ENCODE results near the gene AOPEP. TPM values are rescaled to one million over a fixed set of nuclear protein-coding genes. Genes with fewer than 3 reads are reported as not detected.

The AOPEP gene
- total RNA-seq, 1 experiment from 2014 or later, result 15.0 TPM

GRCh38 chr9:94882966-94883641, 156.6 kb downstream of the AOPEP start:
- Histone ChIP-seq H2AK5ac (ENCODE audit: insufficient read length, low read length) (no peak overlapping the region), H3K27me3 (ENCODE audit: insufficient read depth, low read length) (no peaks in the 10 kb centered on the region), H3K18ac (ENCODE audit: insufficient read length, low read depth, low read length) (no peak overlapping the region), H4K20me1 (ENCODE audit: control insufficient read depth, insufficient read depth, insufficient read length) (no peaks in the 10 kb centered on the region), H4K8ac (replicated peaks; ENCODE audit: insufficient read length, low read depth, low read length) (no peak overlapping the region), H2AFZ (ENCODE audit: low read length) (no peak overlapping the region), H2BK20ac (ENCODE audit: low read depth, low read length, poor library complexity, severe bottlenecking) (no peak overlapping the region), H3K23ac (ENCODE audit: insufficient read length, low read depth, low read length) (no peak overlapping the region), H3K27ac (ENCODE audit: insufficient read length, low read depth, low read length) (no peak overlapping the region), H3K79me1 (ENCODE audit: insufficient read depth, low read depth, low read length, poor library complexity, severe bottlenecking) (no peaks in the 10 kb centered on the region), H4K91ac (ENCODE audit: insufficient read length, low read depth, low read length) (no peak overlapping the region), H3K4ac (ENCODE audit: low read depth, low read length) (no peak overlapping the region), H3K56ac (ENCODE audit: insufficient read length, low read depth, low read length) (no peak overlapping the region), H4K5ac (ENCODE audit: insufficient read length, low read depth, low read length) (no peak overlapping the region), H3K9ac (ENCODE audit: extremely low read depth, insufficient read length, low read length) (no peak overlapping the region), H3K4me2 (ENCODE audit: insufficient read depth, insufficient read length, low read length) (no peak overlapping the region), H3K79me2 (ENCODE audit: insufficient read depth, low read length) (no peaks in the 10 kb centered on the region), H2BK5ac (ENCODE audit: insufficient read length, low read length) (no peak overlapping the region), H2BK12ac (ENCODE audit: insufficient read length, low read depth, low read length) (no peak overlapping the region), H3K4me1 (ENCODE audit: insufficient read depth, low read length) (0 out of 2 replicates have a peak, but pooled peaks cover 4% of the 10 kb centered on the region), H2BK120ac (ENCODE audit: low read depth, low read length, poor library complexity, severe bottlenecking) (no peak overlapping the region), H3T11ph (ENCODE audit: low read length) (no peak overlapping the region), H3K23me2 (ENCODE audit: insufficient read length, low read depth, low read length, poor library complexity, severe bottlenecking) (no peaks in the 10 kb centered on the region), H3K14ac (ENCODE audit: insufficient read depth, low read length) (no peak overlapping the region), H3K9me3 (ENCODE audit: control insufficient read depth, low read depth, low read length) (no peaks in the 10 kb centered on the region), H2BK15ac (ENCODE audit: low read depth, low read length) (no peak overlapping the region)
- TF ChIP-seq CTCF (conservative IDR thresholded peaks at IDR 0.05), result no peak
- Mint-ChIP-seq H3K4me3 (no peak overlapping the region), H3K27me3 (ENCODE audit: low read depth) (no peaks in the 10 kb centered on the region), H3K36me3 (ENCODE audit: insufficient read depth in 1 of 3, low read depth in 3 of 3) (no peaks in the 10 kb centered on the region), H3K27ac (no peak overlapping the region), H3K4me1 (peaks cover 11 to 17% of the 10 kb centered on the region in 2 experiments), H3K9me3 (no peaks in the 10 kb centered on the region; a peak in 1 of 5 replicates)
- DNase-seq, result no peak
- WGBS (ENCODE audit: extremely low coverage, insufficient read length, low lambda C conversion rate), result no CpG with 5 or more reads among the region's 4 CpGs
